ENCODE results near the gene ARID5B.

Gene ARID5B

GRCh38 chr10:61890430-61890829 is 11.1 kb upstream of the ARID5B start:
- DNase-seq, result no peak

- no peak for DNase-seq
These were observed 10.6 kb upstream of the ARID5B start for GRCh38 chr10:61890881-61891409.

GRCh38 chr10:61891906-61892585 is 9.5 kb upstream of the ARID5B start:
- no peak for DNase-seq

GRCh38 chr10:61892961-61893360 is 8.5 kb upstream of the ARID5B start:
- no peak for DNase-seq

GRCh38 chr10:61894133-61894532 is 7.4 kb upstream of the ARID5B start:
- no peak for DNase-seq

GRCh38 chr10:61895898-61896600 is 5.5 kb upstream of the ARID5B start:
- no peak for DNase-seq

- DNase-seq, result no peak
These were observed 4.4 kb upstream of the ARID5B start for GRCh38 chr10:61896854-61897661.

GRCh38 chr10:61897671-61898434 is 3.6 kb upstream of the ARID5B start:
- no peak for DNase-seq

- peak; percentile 12 for DNase-seq
These were observed 3.1 kb upstream of the ARID5B start for GRCh38 chr10:61898435-61898778.

GRCh38 chr10:61899069-61899531 is 2.4 kb upstream of the ARID5B start:
- no peak for DNase-seq

GRCh38 chr10:61899663-61899996 is 1.9 kb upstream of the ARID5B start:
- DNase-seq, result no peak

GRCh38 chr10:61899997-61900828 is 1.3 kb upstream of the ARID5B start:
- peak; percentile 96 for DNase-seq

- DNase-seq, result peak; percentile 15
These were observed 438 bp downstream of the ARID5B start for GRCh38 chr10:61901829-61902444.

- peak; percentile 59 for DNase-seq
These were observed 1.1 kb downstream of the ARID5B start for GRCh38 chr10:61902445-61903220.

GRCh38 chr10:61903221-61903927 is 1.9 kb downstream of the ARID5B start:
- DNase-seq, result peak; percentile 32

GRCh38 chr10:61903928-61904344 is 2.4 kb downstream of the ARID5B start:
- peak; percentile 69 for DNase-seq

GRCh38 chr10:61904733-61905725 is 3.5 kb downstream of the ARID5B start:
- DNase-seq, result peak; percentile 28

- no peak for DNase-seq
These were observed 4.5 kb downstream of the ARID5B start for GRCh38 chr10:61905837-61906561.

Measured in NCI-H526 treated with DMSO at 0.1 percent for 48 hours (cell line).